Raji (cell line): Measurements from ENCODE around the gene PHC3.

Experiments
- POLR2A ChIP-seq: IDR thresholded peaks from 2 replicates; pipeline ENCODE4 v1.6.1; 2011; ENCODE audit warnings: low read depth, low read length, control low read depth; ENCODE audit not compliant: insufficient read depth

Gene PHC3

GRCh38 chr3:170180908-170181885 is at the start of gene PHC3:
PHC3 (minus strand) TSS chr3:170181733; CDS start chr3:170181715, 18 bp downstream.
- TF ChIP-seq POLR2A: peak; percentile 85

- TF ChIP-seq POLR2A: no peak
Observed at GRCh38 chr3:170228093-170228766, 46.7 kb upstream of the PHC3 start.

- TF ChIP-seq POLR2A: no peak
Observed at GRCh38 chr3:170226426-170226960, 45.0 kb upstream of the PHC3 start.

DNA sequence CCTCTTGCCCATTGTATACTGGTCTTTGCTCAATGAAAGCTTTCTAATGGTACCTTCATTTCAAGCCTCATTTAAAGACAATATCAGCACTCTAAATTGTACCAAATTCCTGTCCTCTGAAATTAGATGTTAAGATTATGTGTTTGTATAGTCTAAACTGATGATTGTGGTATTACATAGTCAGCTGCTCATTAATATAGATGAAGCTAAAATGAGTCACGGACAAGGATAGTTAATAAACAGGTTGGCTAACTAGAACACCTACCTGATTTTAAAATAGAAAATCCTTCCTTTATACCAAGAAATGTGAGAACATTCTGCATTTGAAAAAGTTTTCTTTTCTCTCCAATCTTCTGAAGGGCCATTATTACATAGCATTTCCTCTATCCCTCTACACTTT is 43.6 kb upstream of the PHC3 start:
- TF ChIP-seq POLR2A: no peak

DNA sequence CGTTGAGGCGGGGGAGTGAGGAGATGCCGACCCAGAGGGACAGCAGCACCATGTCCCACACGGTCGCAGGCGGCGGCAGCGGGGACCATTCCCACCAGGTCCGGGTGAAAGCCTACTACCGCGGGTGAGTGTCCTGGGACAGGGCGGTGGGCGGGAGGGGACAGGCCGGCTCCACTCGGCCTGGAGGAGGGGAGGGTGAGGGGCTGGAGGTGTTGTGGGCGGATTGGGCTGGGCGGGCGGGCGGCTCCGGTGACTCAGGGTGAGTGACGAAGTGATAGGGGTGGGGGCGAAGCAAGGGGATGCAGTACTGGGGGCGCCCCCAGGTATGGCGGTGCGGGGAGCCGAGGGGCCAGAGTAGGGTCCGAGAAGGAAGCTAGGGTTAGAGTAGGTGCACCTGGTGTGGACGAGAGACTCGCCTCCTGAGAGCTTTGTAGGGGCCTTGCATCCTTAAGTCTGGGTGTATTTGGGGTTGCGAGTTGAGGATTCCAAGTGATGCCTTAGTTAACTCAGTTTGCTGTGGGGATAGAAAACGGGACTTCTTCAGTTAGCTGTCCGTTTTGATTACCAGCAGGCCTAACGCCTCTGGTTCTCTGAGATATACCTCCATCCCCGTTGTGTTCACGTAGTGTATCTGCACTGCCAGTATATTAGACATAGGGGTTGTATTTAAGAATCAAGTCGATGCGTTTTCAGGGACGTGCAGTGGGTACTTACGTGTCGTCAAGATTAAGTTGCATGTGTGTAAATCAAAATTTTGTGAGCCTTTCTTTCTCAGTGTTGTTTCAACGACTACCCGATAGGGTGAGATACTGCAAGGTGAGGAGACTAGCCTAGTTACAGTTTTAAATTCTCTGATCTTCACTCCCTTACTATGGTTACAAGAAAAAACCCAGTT is 41.4 kb upstream of the PHC3 start:
- TF ChIP-seq POLR2A: no peak

DNA sequence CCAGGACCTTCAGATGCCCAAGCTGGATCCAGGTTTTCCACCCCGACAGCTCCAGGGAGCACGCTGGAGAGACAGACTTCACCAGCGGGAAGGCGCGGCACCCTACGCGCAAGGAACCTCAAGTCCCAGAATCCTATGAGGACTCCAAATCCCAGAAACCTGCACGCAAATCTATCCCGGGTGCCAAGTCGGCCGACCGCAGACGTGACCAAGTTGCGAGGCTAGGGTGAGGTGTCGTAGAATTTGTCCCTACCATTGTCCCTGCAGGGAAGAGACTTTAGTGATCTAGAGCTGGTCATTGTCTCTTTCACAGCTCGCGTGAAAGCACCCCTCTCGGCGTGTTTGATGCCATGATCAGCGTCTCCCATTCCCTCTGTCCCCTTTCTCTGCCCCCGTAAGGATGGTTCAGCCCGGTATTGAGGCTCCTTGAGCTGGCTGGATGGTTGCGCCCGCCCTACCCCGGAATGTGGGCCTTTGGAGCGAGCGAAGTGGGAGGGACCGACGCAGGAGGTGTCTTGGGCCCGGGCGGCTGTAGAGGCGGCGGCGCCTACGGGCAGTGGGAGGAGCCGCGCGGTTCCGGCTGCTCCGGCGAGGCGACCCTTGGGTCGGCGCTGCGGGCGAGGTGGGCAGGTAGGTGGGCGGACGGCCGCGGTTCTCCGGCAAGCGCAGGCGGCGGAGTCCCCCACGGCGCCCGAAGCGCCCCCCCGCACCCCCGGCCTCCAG is 40.6 kb upstream of the PHC3 start, which contains the start of gene PRKCI:
Gene PRKCI, plus strand, starts transcription at position 501 of the 723 bp plus-strand sequence. CDS start 246 bp downstream, outside the sequence.
- peak; percentile 76 for TF ChIP-seq POLR2A

- no peak for TF ChIP-seq POLR2A
Observed at GRCh38 chr3:170220871-170221270, 39.3 kb upstream of the PHC3 start.

- no peak for TF ChIP-seq POLR2A
Observed at GRCh38 chr3:170219850-170220249, 38.3 kb upstream of the PHC3 start.

DNA sequence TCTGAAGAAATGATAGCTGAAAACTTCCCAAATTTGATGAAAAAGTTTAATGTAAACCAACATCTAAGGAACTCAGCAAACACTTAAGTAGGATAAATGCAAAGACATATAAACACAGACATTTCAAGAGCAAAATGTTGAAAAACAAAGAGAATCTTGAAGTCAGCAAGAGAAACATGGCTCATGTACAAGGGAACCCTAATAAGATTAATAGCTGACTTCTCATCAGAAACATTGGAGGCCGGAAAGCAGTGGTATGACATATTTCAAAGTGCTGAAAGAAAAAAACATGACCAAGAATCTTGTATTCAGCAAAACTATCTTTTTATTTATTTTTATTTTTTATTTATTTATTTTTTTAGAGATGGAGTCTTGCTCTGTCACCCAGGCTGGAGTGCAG is 30.1 kb upstream of the PHC3 start:
- TF ChIP-seq POLR2A: no peak

DNA sequence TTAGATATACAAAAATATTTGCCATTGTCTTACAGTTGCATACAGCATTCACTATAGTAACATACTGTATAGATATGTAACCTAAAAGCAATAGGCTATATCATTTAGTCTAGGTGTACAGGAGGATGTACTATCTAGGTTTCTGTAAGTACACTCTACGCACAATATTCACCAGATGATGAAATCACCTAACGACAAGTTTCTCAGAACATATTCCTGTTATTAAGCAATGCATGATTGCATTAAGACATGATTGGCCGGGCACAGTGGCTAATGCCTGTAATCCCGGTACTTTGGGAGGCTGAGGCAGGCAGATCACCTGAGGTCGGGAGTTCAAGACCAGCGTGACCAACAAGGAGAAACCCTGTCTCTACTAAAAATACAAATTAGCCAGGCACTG is 26.2 kb upstream of the PHC3 start:
- TF ChIP-seq POLR2A: no peak

- TF ChIP-seq POLR2A: no peak
Observed at GRCh38 chr3:170205302-170205701, 23.8 kb upstream of the PHC3 start.

- TF ChIP-seq POLR2A: no peak
Observed at GRCh38 chr3:170204509-170204908, 23.0 kb upstream of the PHC3 start.

- TF ChIP-seq POLR2A: no peak
Observed at GRCh38 chr3:170204023-170204472, 22.5 kb upstream of the PHC3 start.

DNA sequence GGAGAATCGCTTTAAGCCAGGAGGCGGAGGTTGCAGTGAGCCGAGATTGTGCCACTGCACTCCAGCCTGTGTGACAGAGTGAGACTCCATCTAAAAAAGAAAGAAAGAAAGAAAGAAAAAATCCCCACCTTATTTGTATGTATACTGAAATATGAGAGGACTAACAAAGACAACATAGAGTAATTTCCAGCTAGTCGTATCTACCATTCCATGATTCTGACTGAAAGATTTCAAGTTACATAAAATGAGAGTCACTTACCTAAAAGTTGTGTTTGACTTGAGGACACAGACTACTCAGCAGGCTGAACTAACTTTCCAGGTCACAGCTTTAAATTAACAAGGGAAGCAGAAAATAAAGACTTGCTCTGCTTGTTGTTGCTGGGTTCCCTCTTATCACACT is 21.9 kb upstream of the PHC3 start:
- TF ChIP-seq POLR2A: no peak
